ENCODE measurements around the gene ZBP1. TPM values are rescaled to one million over a fixed set of nuclear protein-coding genes. Genes with fewer than 3 reads are reported as not detected.

Gene ZBP1
- total and polyA plus RNA-seq, 2 experiments from 2014 or later, result not detected

- DNase-seq (ENCODE audit: low read depth in 1 of 2, low spot score in 1 of 2), result no peak
- no peaks in the 10 kb centered on the region for H3K36me3 ChIP-seq
Observed at GRCh38 chr20:57608516-57608915, 11.7 kb downstream of the ZBP1 start.

GRCh38 chr20:57605878-57606277, 14.3 kb downstream of the ZBP1 start:
- Histone ChIP-seq H3K4me3 (no peak overlapping the region), H3K27me3 (no peaks in the 10 kb centered on the region), H3K27ac (no peak overlapping the region), H3K36me3 (no peaks in the 10 kb centered on the region), H3K9me3 (ENCODE audit: low read depth) (no peaks in the 10 kb centered on the region), H3K4me1 (ENCODE audit: low read depth) (no peaks in the 10 kb centered on the region)
- no peak for DNase-seq (ENCODE audit: low read depth in 1 of 2, low spot score in 1 of 2)
- no peak for TF ChIP-seq CTCF (IDR thresholded peaks at IDR 0.05; ENCODE audit: low read depth, low read length)

More at GRCh38 chr20:57608516-57608915, 11.7 kb downstream of the ZBP1 start:
- Histone ChIP-seq H3K4me3 (no peak overlapping the region), H3K27ac (no peak overlapping the region), H3K4me1 (ENCODE audit: low read depth) (no peaks in the 10 kb centered on the region), H3K27me3 (no peaks in the 10 kb centered on the region), H3K9me3 (ENCODE audit: low read depth) (no peaks in the 10 kb centered on the region)
- no peak for TF ChIP-seq CTCF (IDR thresholded peaks at IDR 0.05; ENCODE audit: low read depth, low read length)

GRCh38 chr20:57605045-57605444, 15.2 kb downstream of the ZBP1 start:
- TF ChIP-seq CTCF (IDR thresholded peaks at IDR 0.05; ENCODE audit: low read depth, low read length), result no peak
- H3K36me3 ChIP-seq, result no peaks in the 10 kb centered on the region

GRCh38 chr20:57603120-57603519, 17.1 kb downstream of the ZBP1 start:
- no peak overlapping the region for H3K4me3 ChIP-seq
- no peak for DNase-seq (ENCODE audit: low read depth in 1 of 2, low spot score in 1 of 2)
- no peaks in the 10 kb centered on the region for H3K9me3 ChIP-seq (ENCODE audit: low read depth)
- no peak for TF ChIP-seq CTCF (IDR thresholded peaks at IDR 0.05; ENCODE audit: low read depth, low read length)
- H3K36me3 ChIP-seq, result no peaks in the 10 kb centered on the region
- peaks cover 3% of the 10 kb centered on the region for H3K4me1 ChIP-seq (ENCODE audit: low read depth)
- no peaks in the 10 kb centered on the region for H3K27me3 ChIP-seq
- H3K27ac ChIP-seq, result no peak overlapping the region

More at GRCh38 chr20:57605045-57605444, 15.2 kb downstream of the ZBP1 start:
- no peak for DNase-seq (ENCODE audit: low read depth in 1 of 2, low spot score in 1 of 2)
- Histone ChIP-seq H3K4me3 (no peak overlapping the region), H3K4me1 (ENCODE audit: low read depth) (no peaks in the 10 kb centered on the region), H3K27me3 (no peaks in the 10 kb centered on the region), H3K27ac (no peak overlapping the region), H3K9me3 (ENCODE audit: low read depth) (no peaks in the 10 kb centered on the region)

- no peak for DNase-seq (ENCODE audit: low read depth in 1 of 2, low spot score in 1 of 2)
- peaks cover 7% of the 10 kb centered on the region for H3K4me1 ChIP-seq (ENCODE audit: low read depth)
Observed at GRCh38 chr20:57601737-57602136, 18.5 kb downstream of the ZBP1 start.

More at GRCh38 chr20:57601737-57602136, 18.5 kb downstream of the ZBP1 start:
- H3K36me3 ChIP-seq, result no peaks in the 10 kb centered on the region
- H3K27ac ChIP-seq, result no peak overlapping the region
- no peak overlapping the region for H3K4me3 ChIP-seq
- no peak for TF ChIP-seq CTCF (IDR thresholded peaks at IDR 0.05; ENCODE audit: low read depth, low read length)
- H3K27me3 ChIP-seq, result no peaks in the 10 kb centered on the region
- no peaks in the 10 kb centered on the region for H3K9me3 ChIP-seq (ENCODE audit: low read depth)

Data from cardiac muscle cell (in vitro differentiated cells and primary cell).